Measurements from ENCODE around the gene SEPSECS. TPM values are rescaled to one million over a fixed set of nuclear protein-coding genes. Genes with fewer than 3 reads are reported as not detected.

The SEPSECS gene
- total and polyA plus RNA-seq, 12 donors = 5.8 to 38.6 (median 7.7) TPM

GRCh38 chr4:25117274-25117673 lies 43.0 kb downstream of the SEPSECS start:
- Histone ChIP-seq H3K4me1 (replicated peaks in 1 of 2) (no peaks in the 10 kb centered on the region), H3K36me3 (replicated peaks in 1 of 2) (no peaks in the 10 kb centered on the region), H3K27me3 (no peaks in the 10 kb centered on the region), H3K9me3 (replicated peaks in 1 of 3) (no peaks in the 10 kb centered on the region), H3K4me3 (no peak overlapping the region), H3K27ac (no peak overlapping the region)
- DNase-seq = no peak
- WGBS, 4 donors = 91 to 98% (median 95%) methylated on average over 4 of the region's 4 CpGs
- TF ChIP-seq POLR2A (IDR thresholded peaks at IDR 0.05) = no peak
- TF ChIP-seq CTCF (IDR thresholded peaks at IDR 0.05) = no peak
- intact Hi-C loops (cut with DNase I) = no loop called here

GRCh38 chr4:25113915-25114904 lies 46.0 kb downstream of the SEPSECS start:
- H3K4me3 ChIP-seq = no peak overlapping the region
- no peaks in the 10 kb centered on the region for H3K9me3 ChIP-seq (replicated peaks in 1 of 3)
- H3K36me3 ChIP-seq (replicated peaks in 1 of 2) = no peaks in the 10 kb centered on the region
- DNase-seq = peak in 3 of 7 donors; percentile 28 to 76 (median 33)
- H3K27me3 ChIP-seq = no peaks in the 10 kb centered on the region
- WGBS, 4 donors = 70 to 74% (median 73%) methylated on average over 12 to 13 of the region's 13 CpGs
- intact Hi-C loops (cut with DNase I) = no loop called here
- H3K4me1 ChIP-seq (replicated peaks in 1 of 2) = no peaks in the 10 kb centered on the region
- TF ChIP-seq POLR2A (IDR thresholded peaks at IDR 0.05) (no peak), CTCF (IDR thresholded peaks at IDR 0.05) (no peak)
- no peak overlapping the region for H3K27ac ChIP-seq

- intact Hi-C loops (cut with DNase I) = no loop called here
- WGBS, 4 donors = 66 to 90% (median 78%) methylated on average over 2 to 3 of the region's 3 CpGs
- TF ChIP-seq CTCF (IDR thresholded peaks at IDR 0.05) = no peak
- TF ChIP-seq POLR2A (IDR thresholded peaks at IDR 0.05) = no peak
- Histone ChIP-seq H3K4me1 (replicated peaks in 1 of 2) (no peaks in the 10 kb centered on the region), H3K36me3 (replicated peaks in 1 of 2) (no peaks in the 10 kb centered on the region), H3K4me3 (no peak overlapping the region), H3K27me3 (no peaks in the 10 kb centered on the region), H3K27ac (no peak overlapping the region), H3K9me3 (replicated peaks in 1 of 3) (no peaks in the 10 kb centered on the region)
- no peak for DNase-seq
These were observed 47.3 kb downstream of the SEPSECS start for GRCh38 chr4:25112995-25113380.

- Histone ChIP-seq H3K4me3 (no peak overlapping the region), H3K27me3 (no peaks in the 10 kb centered on the region), H3K27ac (no peak overlapping the region), H3K9me3 (replicated peaks in 1 of 3) (no peaks in the 10 kb centered on the region), H3K4me1 (replicated peaks in 1 of 2) (no peaks in the 10 kb centered on the region), H3K36me3 (replicated peaks in 1 of 2) (no peaks in the 10 kb centered on the region)
- 81 to 86% (median 84%) methylated on average over 10 to 11 of the region's 11 CpGs for WGBS, 4 donors
- intact Hi-C loops (cut with DNase I) = no loop called here
- no peak for DNase-seq
- TF ChIP-seq POLR2A (IDR thresholded peaks at IDR 0.05) (no peak), CTCF (IDR thresholded peaks at IDR 0.05) (no peak)
These were observed 47.8 kb downstream of the SEPSECS start for GRCh38 chr4:25112366-25112994.
